ENCODE results near the gene FOSL2.
A peak's percentile ranks its signal among the peaks of the same experiment; 100 is the strongest.

FOSL2 gene

GRCh38 chr2:28449488-28450395, 57.1 kb downstream of the FOSL2 start:
- DNase-seq (ENCODE audit: low spot score), result peak; percentile 33

DNA sequence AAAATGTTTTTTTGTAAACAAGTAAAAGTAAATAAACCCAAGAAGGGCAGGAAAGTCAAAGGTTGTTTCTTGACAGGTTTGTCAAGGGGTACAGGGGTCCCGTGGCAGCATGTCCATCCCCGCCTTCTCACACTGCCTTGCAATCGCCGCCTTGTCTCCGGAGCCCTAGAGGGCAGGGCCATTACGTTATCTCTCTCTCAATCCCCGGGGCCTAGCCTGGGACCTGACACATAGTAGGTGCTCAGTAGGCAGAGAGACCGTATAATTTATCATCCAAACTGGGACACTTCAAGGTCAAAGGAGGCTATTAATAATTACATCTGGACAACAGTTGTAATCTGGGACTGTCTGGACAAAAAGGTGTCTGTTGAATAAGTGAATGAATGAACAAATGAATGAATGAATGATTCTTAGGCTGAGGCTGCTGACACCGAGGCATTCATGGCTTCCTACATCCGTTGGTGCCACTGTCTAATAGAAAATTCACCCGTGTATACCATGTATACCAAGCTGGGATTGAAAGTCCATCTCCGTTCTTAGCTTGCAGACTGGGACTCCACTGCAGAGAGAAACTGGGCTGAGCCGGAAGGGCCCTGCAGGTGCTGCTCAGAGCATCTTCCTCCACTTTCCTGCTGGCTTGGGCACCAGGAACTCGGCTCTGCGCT, 58.4 kb downstream of the FOSL2 start:
- no peak for DNase-seq (ENCODE audit: low spot score)

- DNase-seq (ENCODE audit: low spot score), result no peak
Observed at GRCh38 chr2:28451793-28452533, 59.3 kb downstream of the FOSL2 start.

GRCh38 chr2:28452534-28453081, 60.0 kb downstream of the FOSL2 start:
- peak; percentile 73 for DNase-seq (ENCODE audit: low spot score)

DNA sequence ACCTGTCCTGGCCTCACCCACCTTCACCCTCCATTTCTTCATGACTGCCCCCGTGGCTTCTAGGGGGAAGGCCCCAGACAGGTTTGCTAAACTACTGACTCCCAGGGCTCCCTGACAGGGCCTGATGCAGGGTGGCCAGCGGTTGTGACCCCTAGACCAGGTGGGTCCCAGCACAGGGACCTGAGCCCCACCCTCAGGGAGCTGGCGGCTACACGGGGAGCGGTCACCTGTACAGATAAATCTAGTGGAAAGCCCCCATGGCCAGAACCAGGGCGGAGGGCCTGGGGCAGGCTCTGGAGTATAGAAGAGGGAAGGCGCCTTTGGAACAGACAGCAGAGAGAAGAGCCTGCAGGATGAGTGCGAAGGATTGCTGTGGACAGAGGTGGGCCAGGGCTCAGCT, 60.7 kb downstream of the FOSL2 start:
- DNase-seq (ENCODE audit: low spot score), result no peak

DNA sequence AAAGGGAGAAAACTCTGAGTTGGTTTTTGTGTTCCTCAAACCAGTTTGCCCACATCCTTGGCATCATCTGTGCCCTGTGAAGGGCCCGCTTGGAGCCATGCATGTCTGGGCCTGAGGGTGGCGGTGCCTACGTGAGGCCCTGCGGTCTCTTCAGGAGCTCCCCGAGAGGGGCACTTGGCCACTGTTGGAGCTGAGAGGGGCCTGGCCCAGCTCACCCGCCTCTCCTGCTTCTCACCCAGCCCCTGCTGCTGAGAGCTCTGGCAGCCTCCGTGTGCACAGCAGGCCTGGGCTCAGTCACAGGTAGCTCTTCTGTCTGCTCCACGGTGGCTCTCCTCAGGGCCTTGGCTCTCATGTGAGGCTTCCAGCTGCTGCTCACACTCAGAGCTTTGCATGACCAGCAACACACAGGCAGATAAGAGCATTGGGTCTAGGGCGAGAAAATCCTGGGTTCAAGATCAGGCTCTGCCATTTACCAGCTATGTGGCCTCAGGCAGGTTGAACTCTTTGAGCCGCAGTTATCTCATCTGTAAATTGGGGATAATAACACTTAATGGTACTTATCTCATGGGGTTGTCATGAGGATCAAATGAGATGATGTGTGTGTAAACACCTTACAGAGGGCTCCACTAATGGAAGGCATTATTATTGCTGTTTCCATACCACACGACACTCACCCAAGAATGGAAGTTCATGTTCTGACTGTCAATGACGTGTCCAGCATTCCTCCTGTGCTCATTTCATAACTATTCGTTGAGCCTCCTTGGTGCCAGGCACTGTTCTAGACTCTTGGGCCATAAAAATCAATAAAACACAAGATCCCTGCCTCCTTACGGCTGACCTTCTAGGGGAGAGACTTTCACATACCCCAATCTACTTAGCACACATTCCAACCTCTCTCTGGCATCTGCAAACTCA, 61.6 kb downstream of the FOSL2 start:
- DNase-seq (ENCODE audit: low spot score), result no peak

GRCh38 chr2:28457237-28457636, 64.6 kb downstream of the FOSL2 start:
- no peak for DNase-seq (ENCODE audit: low spot score)

GRCh38 chr2:28461056-28461455, 68.4 kb downstream of the FOSL2 start:
- DNase-seq (ENCODE audit: low spot score), result no peak

- no peak for DNase-seq (ENCODE audit: low spot score)
Observed at GRCh38 chr2:28462122-28462521, 69.5 kb downstream of the FOSL2 start.

DNA sequence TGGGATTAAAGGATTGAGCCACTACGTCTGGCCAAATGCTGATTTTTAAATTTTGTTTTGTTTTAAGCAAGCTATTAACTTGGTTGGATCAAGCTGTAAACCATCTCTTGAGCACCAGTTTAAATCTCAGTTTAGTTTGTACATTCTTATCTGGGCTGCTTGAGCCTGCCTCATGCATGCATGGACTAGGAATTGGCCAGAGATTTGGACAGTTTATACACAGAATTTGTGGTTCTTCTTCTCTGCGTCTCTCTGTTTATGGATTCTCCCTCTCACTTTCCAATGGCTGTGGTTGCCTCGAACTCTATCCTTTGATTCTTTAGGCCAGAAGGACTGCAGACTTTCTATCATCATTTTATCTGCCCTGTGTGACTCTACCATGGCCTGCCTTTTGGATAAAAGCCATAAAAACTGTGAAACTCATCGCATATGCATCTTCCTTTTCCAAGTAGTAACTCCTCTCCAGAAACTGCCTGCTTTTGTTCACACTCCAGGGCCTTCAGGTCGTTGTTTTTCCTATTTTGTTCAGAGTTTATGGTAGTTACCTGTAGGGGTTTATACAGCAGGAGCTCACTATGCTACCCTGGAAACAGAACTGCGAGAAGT, 70.7 kb downstream of the FOSL2 start:
- no peak for DNase-seq (ENCODE audit: low spot score)

DNA sequence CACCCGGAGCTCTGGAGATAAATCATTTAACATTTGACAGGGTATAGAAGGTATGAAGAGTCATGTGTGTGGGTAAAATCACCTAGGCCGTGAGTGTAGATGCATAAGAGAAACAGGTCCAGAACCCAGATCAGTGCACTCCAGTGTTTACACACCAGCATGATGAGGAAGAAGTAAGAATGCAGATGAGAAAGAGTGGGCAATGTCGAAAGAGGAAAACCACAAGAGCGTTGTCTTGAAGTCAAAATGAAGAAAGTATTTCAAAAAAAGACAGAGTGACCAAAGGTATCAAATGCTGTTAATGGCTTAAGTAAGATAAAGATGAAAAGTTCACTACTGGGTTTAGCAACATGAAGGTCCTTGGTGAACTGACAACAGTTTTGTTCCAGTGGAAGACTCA, 71.2 kb downstream of the FOSL2 start:
- no peak for DNase-seq (ENCODE audit: low spot score)

- DNase-seq (ENCODE audit: low spot score), result no peak
Observed at GRCh38 chr2:28465148-28465885, 72.7 kb downstream of the FOSL2 start.

Measured in hepatic stellate cell (primary cell).